GM12878 (cell line): Measurements from ENCODE around the gene CRMP1. TPM values are rescaled to one million over a fixed set of nuclear protein-coding genes. Genes with fewer than 3 reads are reported as not detected.
A peak's percentile ranks its signal among the peaks of the same experiment; 100 is the strongest.

Experiments used
- ATAC-seq: fragments of 200-7000 bp; cut with Tn5 transposase; 3 replicates; pipeline ENCODE4 v1.9.1; 2020; ENCODE audit warnings: mild to moderate bottlenecking, moderate library complexity
- BruUV-seq: library from RNA; stranded (reverse); fragments of 400-500 nt; replicated peaks from 2 replicates; lab custom pipeline; 2021; lab: Mats Ljungman, UMichigan
- CTCF ChIA-PET: fragments of 300-600 bp; sonication (Branson Sonifier 250); formaldehyde crosslinking; extraction: SDS; loops from one replicate; lab custom pipeline; 2021; ENCODE audit warnings: inconsistent platforms; lab: Yijun Ruan, JAX
- POLR2A ChIA-PET: fragments of 350-600 bp; formaldehyde crosslinking; extraction: SDS; loops from one replicate; lab custom pipeline; 2021; ENCODE audit warnings: inconsistent platforms; lab: Charles Lee
- RAD21 ChIA-PET: fragments of 300-600 bp; sonication (Branson Sonifier 250); formaldehyde crosslinking; loops from one replicate; lab custom pipeline; 2023; ENCODE audit warnings: antibody characterized with exemption; ENCODE audit not compliant: unreplicated experiment; lab: Charles Lee
- SMC1A ChIA-PET: fragments of 300-600 bp; sonication (Branson Sonifier 250); formaldehyde crosslinking; loops from one replicate; lab custom pipeline; 2023; ENCODE audit not compliant: unreplicated experiment, uncharacterized antibody; lab: Charles Lee
- DNase-seq: peaks from one replicate; pipeline ENCODE4 v3.0.0-alpha.2; 2011; ENCODE audit warnings: low read depth, low spot score
- FAIRE-seq: peaks from 3 replicates; lab custom pipeline; 2011; peaks lifted over from hg19 to GRCh38; lab: Jason Lieb, UNC
- H2AFZ ChIP-seq: 2 replicates; pipeline ENCODE4 v1.6.0; 2011; ENCODE audit warnings: low read depth, low read length, control low read depth; ENCODE audit not compliant: control insufficient read depth
- H3K27ac ChIP-seq: 2 replicates; pipeline ENCODE4 v1.5.1; 2011; ENCODE audit warnings: control low read depth; ENCODE audit not compliant: control insufficient read depth, insufficient read depth
- H3K27me3 ChIP-seq, 2 experiments: replicated peaks in 1 of 2; 2 replicates each; pipeline versions ENCODE4 v1.6.0 to v1.6.1; 2011; ENCODE audit warnings: low read length in 1 of 2; ENCODE audit not compliant: control insufficient read depth in 2 of 2, insufficient read depth in 2 of 2
- H3K36me3 ChIP-seq, 2 experiments: 2 replicates each; pipeline ENCODE4 v1.5.1; 2011; ENCODE audit warnings: low read length in 1 of 2; ENCODE audit not compliant: control insufficient read depth in 2 of 2, insufficient read depth in 2 of 2
- H3K4me1 ChIP-seq: 2 replicates; pipeline ENCODE4 v1.6.1; 2011; ENCODE audit warnings: mild to moderate bottlenecking, low read length, moderate library complexity, mixed read lengths; ENCODE audit not compliant: control insufficient read depth, insufficient read depth
- H3K4me2 ChIP-seq: 2 replicates; pipeline ENCODE4 v1.6.0; 2011; ENCODE audit warnings: control low read depth; ENCODE audit not compliant: control insufficient read depth, insufficient read depth
- H3K4me3 ChIP-seq: fragments of 200-600 bp; sonication (generic); 2 replicates; pipeline ENCODE4 v1.5.1; 2016
- H3K79me2 ChIP-seq: 2 replicates; pipeline ENCODE4 v1.6.0; 2011; ENCODE audit warnings: low read length; ENCODE audit not compliant: control insufficient read depth, insufficient read depth
- H3K9ac ChIP-seq: 2 replicates; pipeline ENCODE4 v1.8.0; 2011; ENCODE audit warnings: low read length, control low read depth, mixed read lengths; ENCODE audit not compliant: control insufficient read depth, insufficient read depth
- H3K9me3 ChIP-seq: replicated peaks from 3 replicates; pipeline ENCODE4 v1.5.1; 2011; ENCODE audit warnings: mild to moderate bottlenecking, low read length; ENCODE audit not compliant: control insufficient read depth, insufficient read depth
- H4K20me1 ChIP-seq: 2 replicates; pipeline ENCODE4 v1.6.0; 2011; ENCODE audit not compliant: control insufficient read depth, insufficient read depth
- ESRRA ChIP-seq: IDR thresholded peaks from 2 replicates; pipeline ENCODE4 v1.6.1; 2012; ENCODE audit warnings: mild to moderate bottlenecking, low read length, improper control_type of control experiment
- FOXM1 ChIP-seq: IDR thresholded peaks from 2 replicates; pipeline ENCODE4 v1.6.1; 2012; ENCODE audit warnings: low read depth, mild to moderate bottlenecking, inconsistent platforms, low read length, moderate library complexity
- GATAD2B ChIP-seq: fragments of 450-650 bp; conservative IDR thresholded peaks from 2 replicates; pipeline ENCODE4 v1.6.1; 2017; ENCODE audit warnings: low read depth, mild to moderate bottlenecking, moderate library complexity
- NBN ChIP-seq: fragments of 450-650 bp; IDR thresholded peaks from 2 replicates; pipeline ENCODE4 v1.6.1; 2016
- NR2C2 ChIP-seq: IDR thresholded peaks from 2 replicates; pipeline ENCODE4 v1.6.1; 2011; ENCODE audit warnings: borderline replicate concordance, low read depth; ENCODE audit not compliant: control insufficient read depth, insufficient read length
- RAD51 ChIP-seq: fragments of 450-650 bp; IDR thresholded peaks from 2 replicates; pipeline ENCODE4 v1.6.1; 2016; ENCODE audit warnings: moderate library complexity, mild to moderate bottlenecking, inconsistent platforms
- SIN3A ChIP-seq: IDR thresholded peaks from 2 replicates; pipeline ENCODE4 v1.6.1; 2012; ENCODE audit warnings: low read depth, low read length, improper control_type of control experiment
- SUZ12 ChIP-seq: fragments of 200-600 bp; sonication (generic); IDR thresholded peaks from one replicate; pipeline ENCODE4 v1.6.1; 2018; ENCODE audit warnings: antibody characterized with exemption, mild to moderate bottlenecking; ENCODE audit not compliant: unreplicated experiment
- WGBS: methylation state at CpG from one replicate; pipeline ENCODE4 v1.1.6; 2016; ENCODE audit warnings: low lambda C conversion rate; ENCODE audit not compliant: insufficient replicate concordance, insufficient coverage; ENCODE audit errors: missing lambda C conversion rate; 5-methylcytosine and 5-hydroxymethylcytosine counted together
- in situ Hi-C: fragments of 300-500 bp; cut with MboI; formaldehyde crosslinking; loops from 9 replicates; pipeline ENCODE4 v1.14.3; 2018; ENCODE audit warnings: mixed read lengths
- intact Hi-C: fragments of 100-400 bp; cut with micrococcal nuclease; formaldehyde crosslinking; loops from one replicate; pipeline ENCODE4 v1.14.2; 2022; ENCODE audit not compliant: unreplicated experiment
- polyA plus RNA-seq, 11 experiments: library from polyadenylated mRNA; depleted of rRNA in 4 of 11; unstranded in 6 of 11; stranded (reverse) in 5 of 11; fragments of >200 nt; fragmentation: Nextera tagmentation in 4 of 11; fragmentation: Illumina TruSeq in 1 of 11; extraction: Ambion mirVana in 4 of 11; extraction: Trizol in 1 of 11; gene quantifications; 1 replicate in 1 of 11; 2 replicates in 10 of 11; pipeline versions ENCODE4 v1.2.1 to v1.2.3, GENCODE V29; 2011 to 2016; ENCODE audit warnings: inconsistent platforms in 2 of 11, missing spikeins in 2 of 11, low read depth in 1 of 11
- total RNA-seq, 4 experiments: library from RNA; depleted of rRNA in 3 of 4; stranded (reverse); fragments of >200 nt in 3 of 4; fragmentation: Illumina TruSeq in 1 of 4; extraction: Trizol in 1 of 4; gene quantifications; 2 replicates each; pipeline versions ENCODE4 v1.2.1 to v1.2.3, GENCODE V29; 2013 to 2021
- TF ChIP-seq, protein P1 (sequence below), 3 experiments: IDR thresholded peaks in 2 of 3; conservative IDR thresholded peaks in 1 of 3; 2 replicates each; pipeline ENCODE4 v1.5.1; 2011; ENCODE audit warnings: low read depth in 3 of 3, low read length in 3 of 3, mild to moderate bottlenecking in 3 of 3, control low read depth in 2 of 3, moderate library complexity in 2 of 3, inconsistent platforms in 1 of 3, mixed read lengths in 1 of 3; ENCODE audit not compliant: control insufficient read depth in 2 of 3, insufficient read depth in 1 of 3; ENCODE audit errors: extremely low read depth in 1 of 3

Gene CRMP1
- total and polyA plus RNA-seq, 10 of the 15 experiments (the other 5 are each of a cell fraction or from before 2014, with no cell fraction given), result 0.03 to 1.4 (median 0.12) TPM; not detected in 2

DNA sequence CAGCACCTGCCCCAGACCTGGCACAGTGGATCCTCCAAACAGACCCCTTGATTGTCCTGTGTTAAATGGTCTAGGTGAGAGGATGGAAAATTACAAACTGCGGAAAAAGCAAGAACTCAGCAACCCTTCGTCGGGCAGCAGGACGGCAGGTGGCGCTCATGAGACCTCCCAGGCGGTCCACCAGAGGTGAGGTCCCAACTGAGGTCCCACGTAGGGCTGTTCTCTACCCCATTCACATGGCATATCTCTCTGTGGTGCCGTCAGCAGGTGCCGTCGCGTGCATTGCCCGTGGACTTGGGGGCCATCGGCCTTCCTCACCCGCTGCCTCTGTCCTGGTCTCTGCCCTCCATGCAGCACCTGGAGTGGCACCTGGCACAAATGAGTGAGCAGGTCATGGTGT lies 88.2 kb downstream of the CRMP1 start:
- Histone ChIP-seq H3K4me2 (no peak overlapping the region), H3K36me3 (no peaks in the 10 kb centered on the region; a peak in 1 of 4 replicates), H3K27ac (no peak overlapping the region), H2AFZ (no peak overlapping the region), H3K9me3 (no peaks in the 10 kb centered on the region; the same call in 2 of the 3 replicates), H3K27me3 (no peaks in the 10 kb centered on the region), H4K20me1 (no peaks in the 10 kb centered on the region), H3K9ac (no peak overlapping the region), H3K79me2 (no peaks in the 10 kb centered on the region), H3K4me3 (no peak overlapping the region), H3K4me1 (no peaks in the 10 kb centered on the region)
- DNase-seq (no peak), ATAC-seq (no peak), FAIRE-seq (no peak)
- ChIA-PET CTCF (interaction anchor here (0.9 to 1.9 kb wide), 5 partner anchors 8 to 405 kb away, joined by 3 to 9 read pairs (median 3); no protein-coding TSS in a partner anchor), POLR2A (no interaction called here), SMC1A (interaction anchor here (1.5 kb wide), 1 partner anchor 16 kb away, joined by 4 read pairs; no protein-coding TSS in a partner anchor), RAD21 (no interaction called here)
- no peak for TF ChIP-seq FOXM1
- TF ChIP-seq SUZ12, result no peak
- TF ChIP-seq, protein P1, sequence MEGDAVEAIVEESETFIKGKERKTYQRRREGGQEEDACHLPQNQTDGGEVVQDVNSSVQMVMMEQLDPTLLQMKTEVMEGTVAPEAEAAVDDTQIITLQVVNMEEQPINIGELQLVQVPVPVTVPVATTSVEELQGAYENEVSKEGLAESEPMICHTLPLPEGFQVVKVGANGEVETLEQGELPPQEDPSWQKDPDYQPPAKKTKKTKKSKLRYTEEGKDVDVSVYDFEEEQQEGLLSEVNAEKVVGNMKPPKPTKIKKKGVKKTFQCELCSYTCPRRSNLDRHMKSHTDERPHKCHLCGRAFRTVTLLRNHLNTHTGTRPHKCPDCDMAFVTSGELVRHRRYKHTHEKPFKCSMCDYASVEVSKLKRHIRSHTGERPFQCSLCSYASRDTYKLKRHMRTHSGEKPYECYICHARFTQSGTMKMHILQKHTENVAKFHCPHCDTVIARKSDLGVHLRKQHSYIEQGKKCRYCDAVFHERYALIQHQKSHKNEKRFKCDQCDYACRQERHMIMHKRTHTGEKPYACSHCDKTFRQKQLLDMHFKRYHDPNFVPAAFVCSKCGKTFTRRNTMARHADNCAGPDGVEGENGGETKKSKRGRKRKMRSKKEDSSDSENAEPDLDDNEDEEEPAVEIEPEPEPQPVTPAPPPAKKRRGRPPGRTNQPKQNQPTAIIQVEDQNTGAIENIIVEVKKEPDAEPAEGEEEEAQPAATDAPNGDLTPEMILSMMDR (IDR thresholded peaks at IDR 0.05 in 2 of 3, conservative IDR thresholded peaks at IDR 0.05 in 1 of 3; ENCODE audit: control insufficient read depth in 2 of 3, extremely low read depth in 1 of 3, insufficient read depth in 1 of 3, low read depth in 3 of 3, low read length in 3 of 3), result peak; percentile 2 to 18 (median 10); a peak in 1 of 6 replicates
- TF ChIP-seq RAD51, result no peak
- no peak for TF ChIP-seq GATAD2B
- TF ChIP-seq ESRRA, result no peak
- TF ChIP-seq NBN, result no peak
- no peak for TF ChIP-seq NR2C2
- TF ChIP-seq SIN3A, result no peak
- intact Hi-C loops (no loop called here), in situ Hi-C loops (no loop called here)
- no TSS peak for BruUV-seq
- 78% methylated on average over 14 of the region's 14 CpGs for WGBS
